MV-4-11 (cell line): Measurements from ENCODE around the gene MIA3.
"Not testable (repeated sequence)": the region's sequence is repeated elsewhere in the genome, so short reads cannot be mapped to it uniquely, and the experiment has no call there.

ENCODE experiments used
- DNase-seq: peaks from one replicate; lab custom pipeline; 2025; lab: John Stamatoyannopoulos, UW

MIA3 gene

GRCh38 chr1:222618001-222618879 lies at the start of gene MIA3:
Gene MIA3, plus strand, starts transcription at chr1:222618097. Its CDS starts 14 bp downstream, at chr1:222618111.
- peak; percentile 53 for DNase-seq

DNA sequence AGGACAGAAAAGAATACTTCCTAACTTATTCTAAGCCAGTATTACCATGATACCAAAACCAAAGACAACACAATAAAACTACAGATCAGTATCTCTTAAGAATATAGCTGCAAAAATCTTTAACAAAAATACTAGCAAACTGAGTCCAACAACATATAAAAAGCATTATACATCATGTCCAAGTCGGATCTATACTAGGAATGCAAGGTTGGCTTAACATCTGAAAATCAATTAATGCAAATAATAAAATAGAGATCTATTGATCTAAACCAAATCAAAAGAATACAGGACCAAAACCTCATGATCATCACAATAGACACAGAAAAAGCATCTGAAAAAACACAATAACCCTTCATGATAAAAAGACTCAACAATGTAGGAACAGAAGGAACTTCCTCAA lies 47.1 kb upstream of the MIA3 start:
- no peak for DNase-seq

DNA sequence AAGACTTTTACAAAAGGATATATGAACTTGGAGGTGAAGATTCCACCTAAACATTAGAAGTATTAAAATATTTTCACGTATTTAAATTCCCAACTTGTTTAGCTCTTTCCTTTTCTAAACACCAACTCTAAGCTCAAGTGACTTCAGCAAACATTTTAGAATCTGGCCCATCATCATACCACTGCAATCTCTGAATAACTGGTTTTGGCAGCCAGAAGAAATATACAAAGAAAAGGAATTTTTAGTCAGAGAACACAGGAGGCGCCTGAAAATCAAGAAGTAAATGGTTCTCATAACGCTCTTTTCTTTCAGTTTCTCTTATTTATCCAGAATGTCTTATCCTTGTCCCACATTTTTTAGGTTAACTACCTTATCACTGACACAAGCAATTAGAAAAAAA lies 38.6 kb upstream of the MIA3 start:
- no peak for DNase-seq

DNA sequence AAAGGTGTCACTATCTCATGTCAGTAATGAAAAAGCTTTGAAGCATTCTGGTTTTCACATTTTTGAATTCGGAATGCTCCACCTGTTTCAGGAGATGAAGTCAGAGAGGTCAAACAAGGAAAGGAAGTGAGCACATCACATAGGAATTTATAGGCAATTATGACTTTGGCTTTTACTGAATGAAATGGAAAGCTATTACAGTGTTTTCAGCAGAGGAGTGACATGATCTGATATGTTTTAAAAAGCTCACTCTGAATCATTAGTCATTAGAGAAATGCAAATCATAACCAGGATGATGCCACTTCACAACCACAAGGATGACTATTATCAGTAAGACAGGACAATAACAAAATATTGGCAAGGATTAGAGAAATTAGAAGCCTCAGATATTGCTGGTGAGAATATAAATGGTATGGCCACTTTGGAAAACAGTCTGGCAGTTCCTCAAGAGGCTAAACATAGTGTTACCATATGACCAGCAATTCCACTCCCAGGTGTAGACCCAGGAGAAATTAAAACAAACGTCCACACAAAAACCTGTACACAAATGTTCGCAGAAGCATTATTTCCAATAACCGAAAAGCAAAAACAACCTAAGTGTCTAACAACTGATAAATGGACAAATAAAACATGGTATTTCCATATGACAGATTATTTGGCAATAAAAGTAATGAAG lies 35.7 kb upstream of the MIA3 start:
- no peak for DNase-seq

DNA sequence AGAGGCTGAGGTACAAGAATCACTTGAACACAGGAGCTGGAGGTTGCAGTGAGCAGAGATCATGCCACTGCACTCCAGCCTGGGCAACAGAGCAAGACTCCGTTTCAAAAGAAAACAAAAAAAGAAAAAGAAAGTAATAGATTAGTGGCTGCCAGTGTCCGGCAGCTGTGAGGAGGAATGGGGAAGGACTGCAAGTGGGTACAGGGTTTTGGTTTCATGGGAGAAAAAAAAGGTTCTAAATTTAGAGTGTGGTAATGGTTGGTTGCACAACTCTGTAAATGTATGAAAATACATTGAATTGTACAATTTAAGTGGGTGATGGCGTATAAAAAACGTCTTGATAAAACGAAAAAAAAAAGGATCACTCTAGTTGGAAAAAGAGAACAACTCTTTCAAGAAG lies 34.8 kb upstream of the MIA3 start:
- DNase-seq, result peak; percentile 90

DNA sequence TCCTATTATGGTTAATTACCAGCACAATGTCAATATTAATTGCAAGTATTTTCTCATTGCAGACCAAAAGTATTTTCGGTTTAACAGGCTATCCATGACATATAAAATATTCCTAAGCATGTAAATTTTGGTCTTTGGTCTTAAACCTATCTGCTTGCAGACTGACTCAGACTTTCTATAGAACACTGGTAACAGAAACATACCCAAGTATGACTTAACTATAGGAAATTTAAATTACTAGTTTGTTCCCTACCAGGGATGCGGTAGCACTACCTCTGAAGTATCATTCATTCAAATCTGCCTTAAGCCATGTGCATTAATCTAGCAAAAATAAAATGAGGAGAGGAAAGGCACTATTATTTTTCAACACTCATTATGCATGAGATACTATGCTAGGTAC lies 31.1 kb upstream of the MIA3 start:
- DNase-seq, result no peak

DNA sequence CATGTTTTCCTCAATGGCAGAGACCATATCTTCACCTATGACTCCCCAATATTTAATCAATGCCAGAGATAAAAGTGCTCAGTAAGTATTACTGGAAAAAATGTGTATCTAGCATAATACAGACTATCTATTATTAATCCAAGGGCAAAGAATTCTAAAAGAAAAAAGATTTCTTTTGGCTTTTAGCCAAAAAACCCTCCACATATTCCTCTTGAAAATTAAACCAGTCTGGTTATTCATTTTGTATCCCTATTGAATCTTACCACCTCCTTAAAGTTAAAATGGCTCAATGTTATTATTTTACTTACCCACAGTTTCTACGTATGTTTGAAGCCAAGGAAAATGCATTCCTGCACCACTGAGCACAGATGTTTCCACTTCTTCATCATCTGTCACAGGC lies 29.8 kb upstream of the MIA3 start:
- DNase-seq, result no peak

DNA sequence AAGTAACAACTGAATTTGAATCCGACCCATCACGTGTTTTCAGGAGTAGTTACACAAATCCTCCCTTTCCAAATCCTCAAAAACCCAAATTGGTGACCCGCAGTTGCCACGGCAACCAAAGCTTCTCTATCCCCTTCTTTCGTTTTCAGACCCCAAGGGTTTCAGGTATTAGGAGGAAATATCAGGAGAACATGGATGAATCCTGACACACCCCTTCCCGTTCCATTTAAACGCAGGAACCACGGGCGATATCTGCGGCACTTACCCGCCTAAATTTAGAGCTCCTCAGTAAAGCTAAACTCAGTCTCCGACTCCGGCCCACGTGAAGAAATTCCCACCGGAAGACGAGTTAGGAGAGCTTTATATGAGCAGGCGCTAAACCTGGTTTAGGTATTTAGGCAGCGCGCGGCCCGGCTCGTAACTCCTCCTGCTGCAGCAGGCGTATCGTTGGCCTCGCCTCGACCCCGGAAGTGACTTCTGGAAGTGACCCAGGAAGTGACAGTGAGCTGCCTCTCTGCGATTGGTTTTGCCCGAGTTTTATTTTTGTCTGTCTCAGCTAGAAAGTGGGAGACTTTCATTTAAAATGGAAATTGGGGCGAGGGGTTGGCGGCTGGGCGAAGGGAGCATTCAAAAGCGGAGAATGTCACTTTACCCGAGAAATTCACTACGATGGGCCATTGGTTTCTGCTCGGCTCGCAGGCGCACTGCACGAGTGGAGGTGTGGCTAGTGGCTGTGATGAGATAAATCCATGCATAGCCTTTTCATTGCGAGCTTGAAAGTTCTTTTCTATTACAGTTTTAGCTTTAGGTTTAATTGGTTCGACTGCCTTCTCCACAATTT lies 28.2 kb upstream of the MIA3 start, which contains the start of gene TAF1A:
TAF1A (minus strand) TSS at position 472 of the 841 bp plus-strand sequence.
- peak; percentile 79 for DNase-seq

- no peak for DNase-seq
These were observed 25.7 kb upstream of the MIA3 start for GRCh38 chr1:222592171-222592570.

- DNase-seq, result no peak
These were observed 23.1 kb upstream of the MIA3 start for GRCh38 chr1:222594789-222595188.

- DNase-seq, result no peak
These were observed 21.2 kb upstream of the MIA3 start for GRCh38 chr1:222596696-222597095.

- DNase-seq, result no peak
These were observed 17.6 kb upstream of the MIA3 start for GRCh38 chr1:222600281-222600680.

GRCh38 chr1:222601257-222601656 lies 16.6 kb upstream of the MIA3 start:
- DNase-seq, result no peak

GRCh38 chr1:222606757-222607156 lies 11.1 kb upstream of the MIA3 start:
- no peak for DNase-seq

DNA sequence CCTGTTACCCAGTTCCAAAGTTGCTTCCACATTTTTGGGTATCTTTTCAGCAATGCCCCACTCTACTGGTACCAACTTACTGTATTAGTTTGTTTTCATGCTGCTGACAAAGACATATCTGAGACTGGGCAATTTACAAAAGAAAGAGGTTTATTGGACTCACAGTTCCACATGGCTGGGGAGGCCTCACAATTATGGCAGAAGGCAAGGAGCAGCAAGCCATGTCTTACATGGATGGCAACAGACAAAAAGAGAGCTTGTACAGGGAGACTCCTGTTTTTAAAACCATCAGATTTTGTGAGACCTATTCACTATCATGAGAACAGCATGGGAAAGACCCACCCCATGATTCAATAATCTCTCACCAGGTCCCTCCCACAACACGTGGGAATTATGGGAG lies 8.8 kb upstream of the MIA3 start:
- DNase-seq, result not testable (repeated sequence)

- no peak for DNase-seq
These were observed 7.2 kb upstream of the MIA3 start for GRCh38 chr1:222610728-222611127.

- DNase-seq, result no peak
These were observed 4.3 kb upstream of the MIA3 start for GRCh38 chr1:222613627-222614026.

DNA sequence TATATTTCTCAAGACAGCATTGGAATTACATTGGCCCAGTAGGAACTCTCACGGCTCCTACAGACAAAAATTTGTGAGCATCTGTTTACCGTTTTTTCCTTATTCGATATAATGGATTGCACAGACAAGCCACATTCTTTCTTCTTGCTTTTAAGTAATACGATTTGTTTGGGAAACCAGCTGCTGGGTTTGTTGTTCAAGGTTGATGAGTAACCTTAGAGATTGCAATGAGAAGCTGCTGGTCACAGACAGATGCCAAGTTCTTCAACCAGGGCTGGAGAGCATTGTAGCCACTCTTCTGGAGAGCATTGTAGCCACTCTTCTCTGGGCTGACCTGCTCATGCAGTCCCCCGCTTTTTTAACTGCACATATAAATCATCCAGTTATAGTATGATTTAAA lies 1.4 kb upstream of the MIA3 start:
- no peak for DNase-seq

- peak; percentile 79 for DNase-seq
These were observed 438 bp upstream of the MIA3 start for GRCh38 chr1:222617367-222617951.

- no peak for DNase-seq
These were observed 1.1 kb downstream of the MIA3 start for GRCh38 chr1:222618880-222619596.

DNA sequence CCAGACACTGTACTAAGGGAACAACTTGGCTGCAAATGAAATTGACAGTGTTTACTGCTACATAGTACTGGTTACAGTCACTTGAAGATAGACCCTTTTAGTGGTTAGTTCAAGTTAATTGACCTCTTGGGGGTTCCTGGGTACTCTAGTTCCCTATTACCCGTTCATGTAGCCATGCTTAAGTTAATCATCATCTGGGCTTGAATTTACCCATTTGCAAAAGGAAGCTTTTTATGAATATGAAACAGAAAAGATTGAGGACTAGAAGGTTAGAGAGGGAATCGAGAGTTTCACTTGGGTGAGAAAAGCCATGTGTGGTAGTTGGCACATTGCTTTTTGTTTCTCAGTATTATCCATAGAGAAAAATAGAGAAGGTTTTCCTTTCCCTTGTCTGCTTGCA lies 2.7 kb downstream of the MIA3 start:
- no peak for DNase-seq
